ENCODE data around the gene HMCN2.

The HMCN2 gene

GRCh38 chr9:130366888-130367550 lies 101.5 kb downstream of the HMCN2 start:
- H3K4me2 ChIP-seq (ENCODE audit: low read depth, low read length, poor library complexity, severe bottlenecking), result no peak overlapping the region
- no peaks in the 10 kb centered on the region for H3K9me3 ChIP-seq (ENCODE audit: insufficient read depth, low read depth, low read length)
- H3F3A ChIP-seq (ENCODE audit: low read depth), result no peaks in the 10 kb centered on the region
- no peak for TF ChIP-seq CTCF (conservative IDR thresholded peaks at IDR 0.05; ENCODE audit: low read length)
- no peaks in the 10 kb centered on the region for H4K20me1 ChIP-seq (ENCODE audit: insufficient read depth, low read length, poor library complexity, severe bottlenecking)
- H3K9ac ChIP-seq (ENCODE audit: low read depth, low read length, poor library complexity, severe bottlenecking), result no peak overlapping the region
- H3K4me1 ChIP-seq (ENCODE audit: insufficient read depth, low read length, poor library complexity, severe bottlenecking), result no peaks in the 10 kb centered on the region
- no peak overlapping the region for H3K4me3 ChIP-seq (ENCODE audit: low read length, poor library complexity, severe bottlenecking)
- H3K9me2 ChIP-seq (replicated peaks; ENCODE audit: low read depth, low read length), result no peaks in the 10 kb centered on the region
- H3K36me3 ChIP-seq (ENCODE audit: insufficient read depth, low read length), result no peaks in the 10 kb centered on the region
- no peak overlapping the region for H2AFZ ChIP-seq (ENCODE audit: low read length)
- H3K79me2 ChIP-seq (ENCODE audit: insufficient read depth, low read length), result no peaks in the 10 kb centered on the region
- no peaks in the 10 kb centered on the region for H3K27me3 ChIP-seq (ENCODE audit: insufficient read depth, low read length, poor library complexity, severe bottlenecking)

GRCh38 chr9:130368631-130369103 lies 103.1 kb downstream of the HMCN2 start:
- no peaks in the 10 kb centered on the region for H3F3A ChIP-seq (ENCODE audit: low read depth)
- H3K4me3 ChIP-seq (ENCODE audit: low read length, poor library complexity, severe bottlenecking), result no peak overlapping the region
- H2AFZ ChIP-seq (ENCODE audit: low read length), result no peak overlapping the region
- no peaks in the 10 kb centered on the region for H3K9me3 ChIP-seq (ENCODE audit: insufficient read depth, low read depth, low read length)
- H3K9me2 ChIP-seq (replicated peaks; ENCODE audit: low read depth, low read length), result no peaks in the 10 kb centered on the region
- H4K20me1 ChIP-seq (ENCODE audit: insufficient read depth, low read length, poor library complexity, severe bottlenecking), result no peaks in the 10 kb centered on the region
- TF ChIP-seq EZH2phosphoT487 (IDR thresholded peaks at IDR 0.05; ENCODE audit: borderline replicate concordance), result no peak
- no peak; the same call in 1 of the 2 replicates for TF ChIP-seq CTCF (conservative IDR thresholded peaks at IDR 0.05; ENCODE audit: low read length)
- no peaks in the 10 kb centered on the region for H3K79me2 ChIP-seq (ENCODE audit: insufficient read depth, low read length)
- H3K9ac ChIP-seq (ENCODE audit: low read depth, low read length, poor library complexity, severe bottlenecking), result no peak overlapping the region
- no peak overlapping the region for H3K4me2 ChIP-seq (ENCODE audit: low read depth, low read length, poor library complexity, severe bottlenecking)
- H3K4me1 ChIP-seq (ENCODE audit: insufficient read depth, low read length, poor library complexity, severe bottlenecking), result no peaks in the 10 kb centered on the region
- H3K36me3 ChIP-seq (ENCODE audit: insufficient read depth, low read length), result no peaks in the 10 kb centered on the region
- no peaks in the 10 kb centered on the region for H3K27me3 ChIP-seq (ENCODE audit: insufficient read depth, low read length, poor library complexity, severe bottlenecking)

- Histone ChIP-seq H3K4me1 (ENCODE audit: insufficient read depth, low read length, poor library complexity, severe bottlenecking) (no peaks in the 10 kb centered on the region), H3K9me2 (replicated peaks; ENCODE audit: low read depth, low read length) (no peaks in the 10 kb centered on the region), H3K9me3 (ENCODE audit: insufficient read depth, low read depth, low read length) (no peaks in the 10 kb centered on the region), H3K9ac (ENCODE audit: low read depth, low read length, poor library complexity, severe bottlenecking) (no peak overlapping the region), H3K4me2 (ENCODE audit: low read depth, low read length, poor library complexity, severe bottlenecking) (no peak overlapping the region), H3K79me2 (ENCODE audit: insufficient read depth, low read length) (no peaks in the 10 kb centered on the region), H3K27me3 (ENCODE audit: insufficient read depth, low read length, poor library complexity, severe bottlenecking) (no peaks in the 10 kb centered on the region), H4K20me1 (ENCODE audit: insufficient read depth, low read length, poor library complexity, severe bottlenecking) (no peaks in the 10 kb centered on the region), H2AFZ (ENCODE audit: low read length) (no peak overlapping the region), H3K36me3 (ENCODE audit: insufficient read depth, low read length) (no peaks in the 10 kb centered on the region), H3F3A (ENCODE audit: low read depth) (no peaks in the 10 kb centered on the region), H3K4me3 (ENCODE audit: low read length, poor library complexity, severe bottlenecking) (no peak overlapping the region)
- TF ChIP-seq EZH2phosphoT487 (IDR thresholded peaks at IDR 0.05; ENCODE audit: borderline replicate concordance), result no peak
Observed at GRCh38 chr9:130370226-130370625, 104.7 kb downstream of the HMCN2 start.
